Endothelial cell (in vitro differentiated cells): ENCODE measurements around the gene RAX2. TPM values are rescaled to one million over a fixed set of nuclear protein-coding genes. Genes with fewer than 3 reads are reported as not detected.
A peak's percentile ranks its signal among the peaks of the same experiment; 100 is the strongest.

Experiments
- DNase-seq: peaks from one replicate; pipeline ENCODE4 v3.0.0; 2021; ENCODE audit warnings: low spot score
- H3K27ac Mint-ChIP-seq: one replicate; pipeline ENCODE4 v1.8.0; 2021; ENCODE audit warnings: mixed read lengths, inconsistent platforms; ENCODE audit not compliant: unreplicated experiment
- H3K27me3 Mint-ChIP-seq: one replicate; pipeline ENCODE4 v1.8.0; 2021; ENCODE audit warnings: mild to moderate bottlenecking, moderate library complexity, mixed read lengths, inconsistent platforms; ENCODE audit not compliant: unreplicated experiment
- H3K36me3 Mint-ChIP-seq: one replicate; pipeline ENCODE4 v1.8.0; 2021; ENCODE audit warnings: mild to moderate bottlenecking, low read depth, mixed read lengths, inconsistent platforms; ENCODE audit not compliant: unreplicated experiment
- H3K4me1 Mint-ChIP-seq: one replicate; pipeline ENCODE4 v1.8.0; 2021; ENCODE audit warnings: mild to moderate bottlenecking, mixed read lengths, inconsistent platforms; ENCODE audit not compliant: unreplicated experiment
- H3K4me3 Mint-ChIP-seq: one replicate; pipeline ENCODE4 v1.8.0; 2021; ENCODE audit warnings: mild to moderate bottlenecking, mixed read lengths, inconsistent platforms; ENCODE audit not compliant: unreplicated experiment
- H3K9me3 Mint-ChIP-seq: one replicate; pipeline ENCODE4 v1.8.0; 2021; ENCODE audit warnings: mixed read lengths, inconsistent platforms; ENCODE audit not compliant: unreplicated experiment
- CTCF ChIP-seq: fragments of 200-600 bp; sonication (generic); IDR thresholded peaks from one replicate; pipeline ENCODE4 v1.5.0; 2021; ENCODE audit warnings: antibody characterized with exemption; ENCODE audit not compliant: unreplicated experiment
- total RNA-seq: library from RNA; stranded (reverse); fragmentation: NEBNext Ultra II Directional; extraction: Animal tissue kit (Norgen Biotek cat#: 25700); gene quantifications from one replicate; pipeline ENCODE4 v1.2.1, GENCODE V29; 2021; ENCODE audit not compliant: unreplicated experiment

The RAX2 gene
- total RNA-seq, 1 donor from 2014 or later = not detected

- no peak overlapping the region for H3K27ac Mint-ChIP-seq
- no peaks in the 10 kb centered on the region for H3K36me3 Mint-ChIP-seq
- peaks cover 2% of the 10 kb centered on the region for H3K4me1 Mint-ChIP-seq
- H3K4me3 Mint-ChIP-seq = no peak overlapping the region
- H3K27me3 Mint-ChIP-seq = no peaks in the 10 kb centered on the region
- no peak for DNase-seq
- H3K9me3 Mint-ChIP-seq = no peaks in the 10 kb centered on the region
- TF ChIP-seq CTCF = no peak
Measured at GRCh38 chr19:3723883-3724282, 48.1 kb downstream of the RAX2 start.

- no peak for TF ChIP-seq CTCF
- Mint-ChIP-seq H3K27ac (no peak overlapping the region), H3K9me3 (no peaks in the 10 kb centered on the region), H3K36me3 (no peaks in the 10 kb centered on the region), H3K4me1 (peaks cover 2% of the 10 kb centered on the region), H3K27me3 (no peaks in the 10 kb centered on the region), H3K4me3 (no peak overlapping the region)
- no peak for DNase-seq
Measured at GRCh38 chr19:3723110-3723488, 48.9 kb downstream of the RAX2 start.

GRCh38 chr19:3722443-3723109 lies 49.5 kb downstream of the RAX2 start:
- peaks cover 2% of the 10 kb centered on the region for H3K4me1 Mint-ChIP-seq
- peak; percentile 35 for DNase-seq
- peak overlapping the region; percentile 73 for H3K4me3 Mint-ChIP-seq
- H3K36me3 Mint-ChIP-seq = no peaks in the 10 kb centered on the region
- H3K9me3 Mint-ChIP-seq = no peaks in the 10 kb centered on the region
- H3K27ac Mint-ChIP-seq = no peak overlapping the region
- TF ChIP-seq CTCF = no peak
- H3K27me3 Mint-ChIP-seq = no peaks in the 10 kb centered on the region

GRCh38 chr19:3721887-3722442 lies 50.1 kb downstream of the RAX2 start:
- Mint-ChIP-seq H3K27ac (no peak overlapping the region), H3K9me3 (no peaks in the 10 kb centered on the region), H3K36me3 (no peaks in the 10 kb centered on the region), H3K4me3 (peak overlapping the region; percentile 73), H3K4me1 (peaks cover 2% of the 10 kb centered on the region), H3K27me3 (no peaks in the 10 kb centered on the region)
- no peak for DNase-seq
- no peak for TF ChIP-seq CTCF

- TF ChIP-seq CTCF = no peak
- Mint-ChIP-seq H3K4me3 (no peak overlapping the region), H3K9me3 (no peaks in the 10 kb centered on the region), H3K27me3 (peaks cover 3% of the 10 kb centered on the region), H3K4me1 (peaks cover 2% of the 10 kb centered on the region), H3K27ac (no peak overlapping the region), H3K36me3 (no peaks in the 10 kb centered on the region)
- peak; percentile 97 for DNase-seq
Measured at GRCh38 chr19:3721131-3721886, 50.7 kb downstream of the RAX2 start.
